GM12874 (cell line): ENCODE results near the gene FUT3.
A peak's percentile ranks its signal among the peaks of the same experiment; 100 is the strongest.

ENCODE experiments used
- TF ChIP-seq, protein P1 (sequence below): IDR thresholded peaks from 2 replicates; pipeline ENCODE4 v1.5.1; 2011; ENCODE audit warnings: low read depth, mild to moderate bottlenecking, control low read depth, low read length, moderate library complexity; ENCODE audit not compliant: insufficient read depth

Gene FUT3

DNA sequence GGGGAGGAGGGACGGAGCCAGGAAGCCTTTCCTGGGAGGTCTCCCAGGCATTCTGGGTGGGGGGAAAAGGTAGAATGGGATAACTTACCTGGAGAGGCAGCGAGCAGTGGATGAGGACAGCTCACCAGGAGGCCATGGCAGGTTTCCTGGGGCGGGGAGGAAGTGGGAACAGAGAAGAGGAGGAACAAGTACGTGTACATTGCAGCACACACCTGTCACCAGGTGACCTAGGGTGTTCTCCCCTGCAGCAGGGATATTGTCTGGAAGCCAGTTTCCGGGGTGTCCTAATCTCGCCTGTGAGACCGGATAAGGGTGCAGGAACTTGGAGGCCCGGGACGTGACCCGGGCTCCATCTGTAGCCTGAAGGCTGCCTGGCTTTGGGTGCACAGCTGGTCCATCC is at the start of gene FUT3:
TSS of gene FUT3 (minus strand) at position 148 of the 400 bp plus-strand sequence.
- TF ChIP-seq, protein P1, sequence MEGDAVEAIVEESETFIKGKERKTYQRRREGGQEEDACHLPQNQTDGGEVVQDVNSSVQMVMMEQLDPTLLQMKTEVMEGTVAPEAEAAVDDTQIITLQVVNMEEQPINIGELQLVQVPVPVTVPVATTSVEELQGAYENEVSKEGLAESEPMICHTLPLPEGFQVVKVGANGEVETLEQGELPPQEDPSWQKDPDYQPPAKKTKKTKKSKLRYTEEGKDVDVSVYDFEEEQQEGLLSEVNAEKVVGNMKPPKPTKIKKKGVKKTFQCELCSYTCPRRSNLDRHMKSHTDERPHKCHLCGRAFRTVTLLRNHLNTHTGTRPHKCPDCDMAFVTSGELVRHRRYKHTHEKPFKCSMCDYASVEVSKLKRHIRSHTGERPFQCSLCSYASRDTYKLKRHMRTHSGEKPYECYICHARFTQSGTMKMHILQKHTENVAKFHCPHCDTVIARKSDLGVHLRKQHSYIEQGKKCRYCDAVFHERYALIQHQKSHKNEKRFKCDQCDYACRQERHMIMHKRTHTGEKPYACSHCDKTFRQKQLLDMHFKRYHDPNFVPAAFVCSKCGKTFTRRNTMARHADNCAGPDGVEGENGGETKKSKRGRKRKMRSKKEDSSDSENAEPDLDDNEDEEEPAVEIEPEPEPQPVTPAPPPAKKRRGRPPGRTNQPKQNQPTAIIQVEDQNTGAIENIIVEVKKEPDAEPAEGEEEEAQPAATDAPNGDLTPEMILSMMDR, result no peak

- TF ChIP-seq, protein P1, result no peak
Measured at GRCh38 chr19:5900976-5901375, 49.7 kb upstream of the FUT3 start.

DNA sequence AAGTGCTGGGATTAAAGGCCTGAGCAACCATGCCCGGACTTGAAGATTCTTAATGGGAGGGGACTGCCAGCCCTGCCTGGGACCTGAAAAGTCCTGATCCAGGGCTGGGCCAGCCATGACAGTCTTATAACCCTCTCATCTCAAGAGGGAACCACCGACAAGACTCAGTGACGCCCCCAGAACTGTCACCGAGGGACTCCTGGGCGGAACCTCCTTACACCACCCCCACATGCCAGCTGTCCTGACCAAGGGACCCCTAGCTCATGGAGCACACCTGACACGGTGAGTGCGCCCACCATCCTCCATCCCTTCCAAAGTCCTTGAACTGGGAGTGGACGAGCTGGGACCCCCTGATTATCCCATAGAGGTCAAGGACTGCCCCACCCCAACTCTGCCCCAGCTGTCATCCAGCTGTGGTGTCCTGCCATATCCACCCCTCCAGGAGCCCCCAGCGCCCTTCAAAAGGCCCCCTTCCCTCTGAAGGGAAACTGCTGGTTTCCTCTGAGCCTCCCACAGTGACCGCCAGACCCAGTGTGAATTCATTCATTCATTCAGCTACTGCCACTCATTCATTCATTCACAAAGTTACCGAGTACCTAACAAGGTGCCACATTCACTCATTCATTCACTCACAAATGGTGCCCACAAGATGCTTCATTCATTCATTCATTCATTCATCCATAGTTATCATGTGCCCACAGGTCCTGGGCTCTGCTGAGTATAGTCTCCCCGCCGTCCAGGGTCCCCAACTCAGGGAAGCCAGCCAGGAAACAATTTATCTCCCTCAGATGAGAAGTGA is 48.7 kb upstream of the FUT3 start:
- TF ChIP-seq, protein P1, result no peak

DNA sequence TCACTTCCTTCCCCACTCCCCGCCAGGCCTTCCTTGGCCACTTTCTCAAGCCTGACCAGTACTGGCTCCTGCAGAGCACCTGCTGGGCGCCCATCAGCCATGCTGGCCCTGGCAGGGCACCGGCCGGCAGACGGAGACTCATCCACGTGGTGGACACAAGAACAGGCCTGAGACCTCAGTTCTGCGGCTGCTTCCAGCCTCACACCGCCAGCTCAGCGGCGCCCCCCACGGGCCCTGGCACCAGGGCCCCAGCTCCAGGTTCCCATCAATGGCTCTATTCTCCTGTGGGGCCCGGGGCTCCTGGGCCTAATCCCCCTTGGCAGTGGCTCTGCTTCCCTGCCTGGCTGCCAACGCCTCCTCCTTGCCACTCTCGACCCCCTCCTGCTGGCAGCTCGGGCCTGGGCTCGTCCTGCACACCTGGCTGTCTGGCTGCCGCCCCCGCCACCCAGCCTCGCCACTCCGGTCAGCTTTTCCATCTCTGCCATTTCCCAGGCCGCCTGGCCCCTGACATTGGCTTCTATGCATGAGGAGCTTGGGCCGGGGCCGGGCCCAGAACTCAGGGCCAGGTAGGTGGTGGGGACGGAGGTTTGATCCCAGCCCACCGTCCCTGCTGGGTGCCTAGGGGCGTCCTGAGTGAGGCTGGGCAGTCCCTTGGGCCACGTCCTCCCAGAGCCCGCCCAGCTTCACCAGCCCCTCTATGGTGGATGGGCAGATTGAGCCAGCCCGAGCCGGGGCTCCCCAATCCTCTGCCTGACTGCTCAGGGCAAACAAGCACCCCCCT is 46.1 kb upstream of the FUT3 start:
- TF ChIP-seq, protein P1, result 0 out of 2 replicates have a peak, but pooled peaks have one; percentile 23

DNA sequence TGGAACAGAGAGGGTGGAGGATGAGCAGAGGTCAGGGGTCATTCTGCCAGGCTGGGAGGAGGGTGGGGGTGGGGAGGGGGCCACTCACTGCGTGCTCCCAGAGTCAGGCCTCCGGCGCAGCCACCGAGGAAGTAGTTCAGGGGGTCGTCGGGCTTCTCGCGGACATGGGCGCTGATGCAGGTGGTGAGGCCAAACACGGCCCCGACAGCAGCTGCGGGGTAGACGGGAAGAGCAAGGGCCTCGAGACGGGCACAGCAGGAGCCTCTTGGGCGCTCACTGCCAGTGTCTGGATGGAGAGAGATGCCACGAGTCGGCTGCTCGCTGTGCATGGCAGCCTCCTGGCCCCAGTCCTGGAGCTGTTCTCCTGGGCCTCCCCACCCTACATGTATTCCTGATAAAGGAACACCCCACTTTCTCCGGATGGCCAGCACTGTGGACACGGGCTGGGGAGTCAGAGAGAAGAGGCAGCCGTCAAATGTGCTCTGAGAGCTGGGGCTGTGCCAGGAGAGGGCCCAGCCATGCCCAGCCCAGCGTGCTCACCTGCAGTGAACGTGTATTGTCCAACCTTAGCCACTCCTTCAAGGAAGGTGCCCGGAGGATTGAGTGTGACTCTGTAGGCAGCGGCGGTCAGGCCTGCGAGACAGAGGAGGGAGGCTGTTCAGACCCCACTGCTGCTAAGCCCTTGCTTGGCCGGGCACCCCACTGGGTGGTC is 45.3 kb upstream of the FUT3 start:
- TF ChIP-seq, protein P1, result no peak

DNA sequence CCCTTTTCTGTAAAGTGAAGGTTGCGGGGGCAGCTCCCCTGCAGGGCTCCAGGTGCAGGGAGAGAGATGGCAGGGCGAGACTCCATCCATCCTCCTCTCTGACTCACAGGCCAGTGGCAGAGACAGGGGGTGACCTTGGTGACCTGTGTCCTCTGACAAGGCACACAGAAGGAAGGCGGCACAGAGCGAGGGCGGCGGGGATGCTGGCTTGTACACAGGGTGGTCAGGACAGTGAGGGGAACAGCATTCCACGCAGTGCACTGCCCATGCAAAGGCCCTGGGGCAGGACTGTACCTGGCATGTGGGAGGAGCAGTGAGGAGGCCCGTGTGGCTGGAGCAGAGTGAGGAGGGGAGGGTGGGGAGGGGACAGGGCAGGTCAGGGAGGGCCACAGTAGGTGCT is 44.6 kb upstream of the FUT3 start:
- TF ChIP-seq, protein P1, result no peak

DNA sequence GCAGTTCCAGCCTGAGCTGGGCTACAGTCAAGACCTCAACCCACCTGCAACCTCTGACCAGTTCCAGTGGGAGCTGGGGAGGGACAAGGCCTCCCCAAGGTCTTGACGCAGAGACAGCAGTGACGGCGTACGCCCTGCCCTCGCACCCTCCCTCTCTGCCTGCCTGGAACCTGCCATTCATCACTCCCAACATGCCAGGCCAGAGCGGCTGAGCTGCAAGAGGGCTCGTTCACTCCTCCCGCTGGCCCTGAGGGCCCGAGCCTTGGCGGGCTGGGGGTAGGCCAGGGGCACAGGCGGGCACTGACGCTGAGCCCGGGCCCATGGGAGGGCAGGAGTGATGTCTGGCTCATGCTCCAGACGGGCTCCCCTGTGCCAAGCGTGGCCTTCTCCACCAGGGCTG is 44.2 kb upstream of the FUT3 start:
- TF ChIP-seq, protein P1, result no peak
